Stimulated activated CD4-positive, alpha-beta T cell treated with anti-CD3 and anti-CD28 coated beads, Interleukin-2, amount 100 ng/mL, for 24 hours (primary cell): ENCODE measurements around the gene CTDSP2.
"Not testable (repeated sequence)": the region's sequence is repeated elsewhere in the genome, so short reads cannot be mapped to it uniquely, and the experiment has no call there.

Source experiments
- DNase-seq, 2 donors: peaks; one replicate each; pipeline ENCODE4 v3.0.0-alpha.2; 2020

The CTDSP2 gene

DNA sequence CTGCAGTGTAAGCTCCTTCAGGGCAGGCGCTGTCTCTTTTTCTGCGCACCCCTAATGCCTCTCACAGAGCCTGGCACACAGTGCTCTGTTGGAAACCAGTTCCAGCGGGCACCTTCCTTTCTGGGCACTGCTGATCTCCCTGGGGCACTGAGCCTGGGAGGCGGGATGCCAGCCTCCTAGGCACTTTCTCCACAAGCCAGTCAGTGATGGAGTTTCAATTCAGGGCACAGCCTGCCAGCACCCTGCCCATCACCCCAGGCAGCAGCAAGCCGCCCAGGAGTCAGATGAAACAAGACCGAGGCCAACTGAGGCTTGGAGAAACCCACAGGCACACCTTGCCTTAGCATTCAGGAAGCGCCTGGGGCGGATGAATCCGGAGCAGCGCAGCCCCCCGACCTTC lies 5.7 kb upstream of the CTDSP2 start:
- DNase-seq = no peak

DNA sequence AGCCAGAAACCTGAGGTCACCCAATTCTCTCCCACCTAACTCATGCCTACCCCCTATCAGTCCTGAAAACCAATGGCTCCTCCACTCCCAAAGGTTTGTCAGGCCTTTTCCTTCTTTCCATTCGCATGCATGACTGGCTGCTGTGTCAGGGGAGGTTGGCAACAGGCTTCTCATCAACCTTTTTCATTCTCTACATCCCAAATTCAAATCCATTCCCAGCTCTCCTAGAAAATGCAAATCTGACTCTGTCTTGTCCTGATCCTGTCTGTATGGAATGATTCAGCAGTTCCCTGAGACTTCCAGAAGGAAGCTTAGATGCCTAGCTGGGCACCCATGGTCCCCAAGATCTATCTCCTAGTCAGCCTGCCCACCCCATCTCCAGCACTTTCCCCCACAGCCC lies 5.0 kb upstream of the CTDSP2 start:
- DNase-seq = no peak

DNA sequence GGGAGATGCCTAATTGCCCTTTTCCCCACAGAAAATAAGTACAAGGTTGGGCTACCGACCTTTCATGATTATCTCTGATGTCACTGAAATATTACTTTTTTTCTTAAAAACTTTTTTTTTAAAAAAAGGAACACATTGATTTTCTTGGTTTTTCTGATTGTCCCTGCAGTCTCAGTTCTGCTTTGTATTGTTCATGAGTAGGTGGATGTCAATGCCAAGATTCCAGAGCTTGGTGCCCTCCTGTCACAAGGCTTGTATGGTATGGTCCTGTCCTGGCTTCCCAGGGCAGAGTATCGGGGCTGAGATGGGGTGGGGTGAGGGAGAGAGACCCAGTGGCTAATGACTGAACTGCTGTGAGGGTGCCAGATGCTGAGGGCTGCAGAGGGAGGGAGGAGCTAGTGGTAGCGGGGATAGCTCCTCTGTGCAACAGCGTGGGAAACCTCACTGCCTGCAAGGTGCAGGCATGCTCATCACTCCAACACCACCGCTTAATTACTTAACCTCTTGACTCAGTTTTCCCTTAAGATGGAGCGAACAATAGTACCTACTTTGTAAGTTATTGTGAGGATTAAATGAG lies 4.4 kb upstream of the CTDSP2 start:
- no peak for DNase-seq

DNA sequence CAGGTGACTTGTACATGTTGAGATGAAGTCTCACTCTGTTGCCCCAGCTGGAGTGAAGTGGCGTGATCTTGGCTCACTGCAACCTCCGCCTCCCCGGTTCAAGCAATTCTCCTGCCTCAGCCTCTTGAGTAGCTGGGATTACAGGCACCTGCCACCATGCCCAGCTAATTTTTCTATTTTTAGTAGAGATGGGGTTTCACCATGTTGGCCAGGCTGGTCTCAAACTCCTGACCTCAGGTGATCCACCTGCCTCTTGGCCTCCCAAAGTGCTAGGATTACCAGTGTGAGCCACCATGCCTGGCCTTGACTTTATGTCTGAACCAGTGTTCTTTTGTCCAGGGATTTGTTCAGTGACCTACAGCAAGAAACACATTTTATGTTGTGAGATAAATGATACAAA lies 2.9 kb upstream of the CTDSP2 start:
- DNase-seq = not testable (repeated sequence)

DNA sequence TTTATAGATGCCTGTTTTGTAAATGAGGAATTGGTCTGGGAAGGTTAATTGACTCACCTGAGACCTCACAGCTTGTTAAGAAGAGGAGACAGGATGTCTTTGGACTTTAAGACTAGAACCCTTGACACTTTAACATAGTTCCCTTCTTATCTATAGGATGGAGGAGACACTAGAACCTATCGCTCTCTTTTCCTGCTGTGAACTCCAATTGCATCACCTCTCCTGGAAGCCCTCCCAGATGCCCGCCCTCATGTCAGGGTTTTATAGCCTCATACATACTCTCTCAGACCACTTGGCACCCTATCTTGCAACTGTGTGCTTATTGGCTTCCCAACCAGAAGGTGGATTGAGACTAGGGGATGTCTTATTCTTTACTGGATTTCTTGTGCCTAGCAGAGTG lies 2.5 kb upstream of the CTDSP2 start:
- DNase-seq = no peak

DNA sequence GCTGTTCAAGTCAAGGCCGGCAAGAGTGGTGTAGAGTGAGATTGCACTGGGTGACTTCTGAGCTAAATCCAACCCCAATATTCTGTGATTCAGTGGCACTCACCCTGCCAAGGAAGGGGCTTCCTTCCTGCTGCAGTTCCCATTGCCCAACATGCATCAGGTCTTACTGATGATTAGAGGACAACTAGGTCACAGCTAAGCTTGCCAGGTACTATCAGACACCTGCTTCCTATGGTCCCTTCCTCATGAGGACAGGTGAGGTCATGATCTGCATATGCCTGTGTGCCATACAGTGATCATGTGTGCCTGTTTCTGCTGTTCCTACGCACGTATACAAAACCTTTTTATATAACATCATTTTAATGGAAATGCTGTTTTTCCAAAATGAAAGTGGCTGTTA lies 1.7 kb upstream of the CTDSP2 start:
- no peak for DNase-seq

DNA sequence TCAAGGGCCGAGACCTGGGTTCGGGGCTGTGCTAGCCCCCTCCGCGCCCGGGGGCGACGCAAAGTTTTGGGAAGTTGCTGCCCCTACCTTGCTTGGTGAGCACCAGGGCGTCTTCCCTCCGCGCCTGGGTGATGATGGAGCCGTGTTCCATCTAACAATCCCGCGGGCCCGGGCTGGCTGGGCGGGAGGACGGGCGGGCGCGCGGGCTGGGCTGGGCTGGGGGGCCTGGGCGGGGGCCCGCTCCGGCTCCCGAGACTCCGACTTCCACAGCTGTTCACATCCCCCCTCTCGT lies 298 bp downstream of the CTDSP2 start:
- no peak for DNase-seq

DNA sequence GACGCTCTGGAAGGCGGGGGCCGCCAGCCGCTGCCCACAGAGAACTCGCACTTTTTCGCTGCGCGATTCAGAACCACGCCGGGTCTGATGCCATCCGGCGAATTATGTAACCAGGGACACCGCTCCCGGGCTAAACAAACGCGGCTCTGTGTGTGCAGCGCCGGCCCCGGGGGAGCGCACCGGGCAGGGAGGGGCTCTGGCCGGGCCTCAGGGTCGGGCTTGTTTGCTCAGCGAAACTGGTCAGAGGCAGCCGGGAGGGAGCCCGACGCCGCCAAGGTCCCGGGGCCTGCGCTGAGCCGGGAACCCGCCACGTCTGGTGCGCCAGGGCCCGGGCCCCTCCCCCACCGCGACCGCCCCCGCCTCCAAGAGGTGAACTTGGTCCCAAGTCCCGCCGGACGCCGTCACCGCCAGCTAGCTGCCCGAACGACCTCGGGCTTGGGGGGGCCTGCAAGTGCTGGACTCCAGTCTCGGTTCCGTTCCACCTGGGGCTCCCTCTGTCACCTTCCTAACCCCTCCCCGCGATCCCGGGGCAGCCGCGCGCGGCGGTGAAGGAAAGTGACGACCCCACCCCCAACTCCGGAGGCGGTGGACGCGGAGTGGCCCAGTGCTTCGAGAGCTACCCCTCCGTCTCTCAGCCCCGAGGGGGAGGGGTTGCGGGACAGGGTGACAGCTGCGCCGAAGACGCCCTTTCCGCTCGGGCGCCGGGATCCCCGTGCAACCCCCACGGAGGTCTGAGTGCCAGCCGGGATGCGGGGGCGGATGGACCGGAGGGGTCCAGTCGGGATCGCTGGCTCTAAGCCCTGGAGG lies 848 bp downstream of the CTDSP2 start:
- peak; percentile 70 to 74 for DNase-seq

DNA sequence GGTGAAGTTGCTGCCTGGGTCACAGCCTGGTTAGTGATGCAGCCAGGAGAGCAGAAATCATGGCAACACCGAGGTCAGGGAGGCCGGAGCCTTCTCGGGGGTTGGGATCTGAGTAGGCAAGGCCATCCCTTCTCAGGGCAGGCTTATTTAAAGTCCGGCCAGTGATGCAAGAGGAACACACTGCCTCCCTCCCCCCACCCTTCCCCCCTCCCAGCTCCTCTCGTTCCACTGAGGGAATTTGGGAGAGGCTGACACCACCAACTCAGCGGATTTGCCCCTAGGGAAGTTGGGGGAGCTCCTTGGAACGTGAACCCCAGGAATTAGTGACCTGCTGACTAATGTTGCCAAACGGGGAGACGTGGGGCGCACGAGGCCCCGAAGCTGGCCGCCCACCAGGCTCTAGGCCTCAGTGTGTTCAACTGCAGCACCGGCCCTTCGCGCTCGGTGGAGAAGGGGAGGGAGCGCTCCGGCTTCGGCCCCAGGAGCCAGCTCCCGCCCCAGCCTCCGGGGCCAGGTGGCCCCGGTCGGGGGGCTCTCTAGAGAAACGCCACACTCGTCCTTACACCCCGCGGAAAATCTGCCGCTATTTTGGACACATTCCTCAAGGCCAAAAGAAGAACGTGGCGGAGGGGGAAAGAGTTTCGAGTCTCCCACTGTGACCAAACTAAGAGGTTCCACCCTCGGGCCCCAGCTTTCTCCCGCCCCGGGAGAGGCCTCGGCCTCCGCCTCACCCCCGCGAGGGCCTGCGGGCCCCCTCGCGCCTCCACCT lies 1.6 kb downstream of the CTDSP2 start:
- DNase-seq = peak; percentile 50

DNA sequence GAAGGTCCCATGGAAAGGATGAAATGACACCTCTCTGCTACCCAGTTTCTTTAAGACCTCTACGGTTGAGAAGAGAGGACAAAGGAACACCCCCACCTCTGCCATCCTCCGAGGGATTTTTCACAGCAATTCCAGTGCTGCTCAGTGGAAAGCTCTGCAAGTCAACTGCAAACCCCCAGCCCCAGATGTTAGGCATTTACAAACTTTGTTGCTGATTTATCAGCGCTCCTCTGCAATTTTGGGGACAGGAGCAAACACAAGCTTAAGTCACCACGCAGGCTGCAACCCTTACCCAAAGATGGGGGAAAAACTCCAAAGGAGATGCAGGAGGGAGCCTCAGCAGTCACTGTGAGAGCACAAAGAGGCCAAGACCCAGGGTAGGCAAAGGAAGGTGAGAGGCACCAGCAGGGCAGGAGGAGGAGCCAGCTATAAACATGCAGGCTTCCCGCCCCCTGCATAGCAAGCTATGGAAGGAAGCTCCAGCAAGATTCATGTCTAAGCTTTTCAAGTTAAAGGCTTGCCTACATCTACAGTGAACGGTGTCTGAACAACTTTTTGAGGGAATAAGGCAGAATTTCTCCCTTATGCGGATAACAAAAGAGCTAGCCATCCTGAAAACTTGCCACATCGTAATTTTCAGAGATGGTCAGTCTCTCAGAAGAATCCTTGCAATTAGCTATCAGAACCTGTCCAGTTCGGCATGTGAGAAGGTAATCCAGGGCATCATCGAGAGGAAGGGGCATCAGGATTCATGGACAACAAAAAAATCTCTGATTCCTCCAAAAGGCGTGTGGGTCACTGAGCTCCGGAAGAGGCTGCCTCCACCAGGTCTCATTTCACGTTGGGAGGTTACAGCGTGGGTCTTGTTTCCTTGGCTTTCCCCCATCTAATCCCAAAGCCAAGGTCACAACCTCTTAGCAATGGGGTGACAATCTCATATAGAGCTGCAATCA lies 3.9 kb downstream of the CTDSP2 start:
- peak; percentile 51 to 52 for DNase-seq

DNA sequence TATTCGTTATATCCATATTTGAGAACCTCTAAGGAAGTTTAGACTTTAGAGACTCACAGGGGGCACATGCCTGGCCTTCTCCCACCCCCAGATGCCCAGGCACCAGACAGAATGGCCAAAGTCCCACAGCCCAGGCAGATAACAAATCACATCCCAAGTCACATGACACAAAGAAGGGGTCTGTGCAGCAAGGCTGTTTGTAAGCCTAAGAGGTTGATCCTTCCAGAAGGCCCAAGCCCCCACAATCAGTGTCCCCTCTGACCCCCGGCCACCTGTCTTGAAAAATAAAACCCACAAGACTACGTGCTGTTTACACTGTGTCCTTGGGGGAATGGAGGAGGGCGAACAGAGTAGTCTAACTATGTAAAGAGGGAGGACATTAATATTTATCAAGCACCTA lies 5.1 kb downstream of the CTDSP2 start:
- no peak for DNase-seq

DNA sequence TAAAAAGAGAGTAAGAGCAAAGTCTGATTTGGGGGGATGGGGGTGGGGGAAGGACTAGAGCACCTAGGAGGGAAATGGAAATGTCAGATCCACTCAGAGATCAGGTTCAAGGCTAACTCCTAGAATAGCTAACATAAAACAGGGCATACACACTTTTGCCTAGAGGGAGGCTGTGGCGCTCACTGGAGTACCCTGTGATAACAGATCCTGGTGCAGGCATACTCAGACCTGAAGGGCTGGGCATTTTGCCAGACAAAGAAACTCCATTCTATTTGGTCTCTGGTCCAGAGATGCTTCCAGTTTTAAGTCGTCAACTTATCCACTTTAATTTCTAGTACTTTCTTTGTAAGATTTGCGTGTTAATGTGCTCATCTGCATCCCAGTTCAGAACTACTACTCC lies 5.8 kb downstream of the CTDSP2 start:
- no peak for DNase-seq

DNA sequence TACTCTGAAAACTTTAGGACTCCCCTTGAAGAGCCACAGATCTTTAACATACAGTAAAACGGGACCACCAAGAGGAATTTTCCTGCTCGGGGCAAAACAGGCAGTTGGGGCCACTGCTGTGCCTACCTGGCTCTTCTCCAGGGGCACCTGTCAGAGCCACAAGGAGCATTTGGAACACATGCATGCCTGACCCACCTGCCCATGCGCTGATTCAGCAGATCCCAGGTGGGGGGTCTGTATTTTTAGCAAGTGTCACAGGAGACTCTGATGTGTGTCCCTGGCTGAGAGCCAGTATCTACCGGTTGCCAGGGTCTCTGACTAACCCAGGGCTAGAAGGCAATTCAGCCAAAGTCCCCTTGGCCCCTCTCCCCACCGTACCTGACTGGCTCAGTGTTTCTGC lies 6.5 kb downstream of the CTDSP2 start:
- no peak for DNase-seq

DNA sequence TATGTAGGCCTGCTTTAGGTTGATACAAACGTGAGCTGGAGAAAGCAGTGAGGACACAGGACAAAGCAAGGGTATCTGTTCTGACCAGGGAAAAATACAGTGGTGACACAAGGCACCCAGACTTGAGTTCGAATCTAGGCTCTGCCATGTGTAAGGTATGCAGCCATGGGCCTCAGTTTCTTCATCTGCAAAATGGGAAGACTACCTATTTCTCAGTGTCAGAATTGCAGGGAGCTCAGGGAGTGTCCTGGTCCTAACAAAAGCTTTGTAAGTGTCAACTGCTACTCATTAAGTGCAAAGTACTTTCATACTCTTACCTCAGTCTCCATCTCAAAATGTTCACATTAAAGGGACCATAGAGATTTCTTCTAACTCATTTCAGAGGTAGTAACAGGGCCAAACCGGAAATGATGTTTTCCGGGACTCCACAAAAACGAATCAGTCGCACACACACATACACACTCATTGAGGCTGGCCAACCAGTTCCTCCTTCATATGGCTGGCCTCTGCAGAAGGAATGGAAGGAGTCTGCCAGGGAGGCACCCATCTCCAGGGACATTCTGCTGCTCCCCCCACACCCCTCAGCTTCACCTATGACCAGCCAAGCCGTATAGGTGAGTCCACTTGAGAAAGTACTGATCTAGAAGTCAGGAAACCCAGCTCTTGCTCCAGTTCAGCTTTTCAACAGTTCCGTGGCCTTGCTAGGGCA lies 7.8 kb downstream of the CTDSP2 start:
- peak; percentile 37 to 39 for DNase-seq

DNA sequence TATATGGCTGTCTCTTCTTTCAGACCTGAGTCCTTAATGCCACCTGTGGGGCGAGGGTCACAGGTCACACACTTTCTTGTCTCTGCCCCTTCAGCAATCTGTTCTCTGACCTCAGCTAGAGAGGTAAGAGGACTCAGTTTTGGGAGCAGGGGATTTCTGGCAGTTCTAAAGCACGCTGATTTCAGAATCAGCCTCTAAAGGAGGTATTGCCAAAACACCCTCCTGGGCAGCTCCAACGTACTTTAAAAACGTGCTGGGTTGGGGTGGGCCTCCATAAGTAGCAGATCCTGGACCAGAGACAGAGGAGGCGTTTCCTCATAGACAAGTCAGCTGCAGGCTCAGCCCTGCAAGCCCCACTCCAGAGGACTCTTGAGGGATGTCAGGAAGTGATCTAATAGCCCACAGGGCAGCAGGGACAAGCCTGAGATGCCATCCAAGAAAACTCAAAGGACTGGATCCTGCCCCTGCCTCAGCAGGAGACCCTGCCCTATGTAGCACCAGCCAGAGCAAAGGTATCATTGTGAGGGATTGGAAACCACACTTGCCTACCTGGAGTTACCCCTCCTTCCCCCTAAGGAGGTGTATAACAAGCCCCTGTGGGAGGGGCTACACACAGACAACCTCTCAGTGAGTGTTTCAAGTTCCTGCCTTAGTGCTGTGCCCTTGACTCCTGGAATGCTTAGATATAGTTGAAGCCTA lies 8.5 kb downstream of the CTDSP2 start:
- no peak for DNase-seq

DNA sequence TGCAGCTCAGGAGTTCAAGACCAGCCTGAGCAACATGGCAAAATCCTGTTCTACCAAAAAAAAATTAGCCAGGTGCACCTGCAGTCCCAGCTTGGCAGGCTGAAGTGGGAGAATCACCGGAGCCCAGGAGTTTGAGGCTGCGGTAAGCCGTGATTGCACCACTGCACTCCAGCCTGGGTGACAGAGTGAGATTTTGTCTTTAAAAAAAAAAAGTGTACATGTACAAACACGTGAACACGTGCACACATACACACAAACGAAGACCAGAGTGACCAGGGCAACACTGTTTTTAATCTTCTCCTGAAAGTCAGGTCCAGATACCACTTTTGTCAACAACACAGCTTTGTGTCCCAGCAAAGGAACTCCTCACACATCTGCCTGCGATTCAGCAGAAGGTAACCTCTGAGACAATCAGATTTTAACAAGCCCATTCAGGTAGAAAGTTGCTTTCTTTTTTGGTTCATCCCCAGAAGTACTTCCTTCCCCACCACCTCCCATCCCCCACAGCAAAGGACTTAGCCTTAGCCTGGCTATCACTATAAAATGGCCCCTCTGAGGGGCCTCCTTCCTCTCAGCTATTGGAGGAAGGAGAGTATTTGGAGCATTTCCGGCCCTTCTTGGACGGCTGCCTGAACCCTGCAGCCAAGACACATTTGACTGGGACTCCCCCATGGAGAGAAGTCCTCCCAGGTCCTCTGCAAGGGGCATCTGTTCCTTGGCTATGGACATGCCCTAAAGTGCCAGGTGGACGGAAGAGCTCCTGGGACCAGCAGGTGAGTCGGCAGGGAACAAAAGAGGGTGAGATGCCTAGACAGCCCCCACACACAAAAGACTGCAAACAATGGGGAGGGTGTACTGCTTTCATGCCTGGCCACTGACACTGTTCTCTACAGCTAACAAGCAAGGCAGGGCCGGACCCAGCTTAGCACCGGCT lies 9.8 kb downstream of the CTDSP2 start:
- DNase-seq = peak; percentile 33 to 37

DNA sequence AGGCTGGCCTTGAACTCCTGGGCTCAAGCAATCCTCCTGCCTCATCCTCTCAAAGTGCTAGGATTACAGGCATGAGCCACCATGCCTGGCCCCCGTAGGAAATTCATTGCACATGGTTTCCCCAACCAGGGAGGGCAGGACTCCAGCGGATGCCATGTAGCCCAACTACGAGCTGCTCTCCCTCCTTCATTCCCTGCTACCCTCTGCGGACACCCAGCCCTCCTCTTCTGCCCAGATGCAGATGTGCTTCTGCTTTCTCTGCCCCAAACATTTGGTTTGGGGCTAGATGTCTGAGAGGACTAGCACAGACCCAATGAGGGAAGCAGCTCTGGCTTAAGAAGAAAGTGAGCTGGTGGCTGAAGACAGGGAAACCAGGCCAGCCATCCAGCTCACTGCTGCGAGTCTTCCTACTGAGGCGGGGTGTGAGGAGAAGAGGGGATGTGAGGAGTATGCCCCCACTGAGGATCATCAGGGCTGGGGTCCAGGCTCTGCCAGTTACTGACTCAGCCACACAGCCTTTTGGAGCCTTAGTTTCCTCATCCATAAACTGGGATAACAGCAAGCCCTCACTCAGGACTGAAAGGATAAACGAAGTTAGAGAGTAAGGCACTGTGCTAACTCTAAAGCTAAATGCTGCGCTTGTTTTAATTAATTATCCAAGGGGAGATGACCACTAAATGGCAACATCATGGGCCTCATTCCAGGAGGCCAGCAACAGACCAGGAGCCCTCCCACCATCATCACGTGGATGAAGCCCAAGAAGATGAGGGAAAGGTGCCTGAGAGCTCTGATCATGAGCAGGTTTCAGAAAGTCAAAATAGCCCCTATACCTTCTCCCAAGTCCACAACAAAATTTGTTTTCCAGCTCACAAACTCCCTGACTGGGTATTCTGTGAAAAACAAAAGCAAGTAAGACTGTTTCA lies 10.9 kb downstream of the CTDSP2 start:
- no peak for DNase-seq

DNA sequence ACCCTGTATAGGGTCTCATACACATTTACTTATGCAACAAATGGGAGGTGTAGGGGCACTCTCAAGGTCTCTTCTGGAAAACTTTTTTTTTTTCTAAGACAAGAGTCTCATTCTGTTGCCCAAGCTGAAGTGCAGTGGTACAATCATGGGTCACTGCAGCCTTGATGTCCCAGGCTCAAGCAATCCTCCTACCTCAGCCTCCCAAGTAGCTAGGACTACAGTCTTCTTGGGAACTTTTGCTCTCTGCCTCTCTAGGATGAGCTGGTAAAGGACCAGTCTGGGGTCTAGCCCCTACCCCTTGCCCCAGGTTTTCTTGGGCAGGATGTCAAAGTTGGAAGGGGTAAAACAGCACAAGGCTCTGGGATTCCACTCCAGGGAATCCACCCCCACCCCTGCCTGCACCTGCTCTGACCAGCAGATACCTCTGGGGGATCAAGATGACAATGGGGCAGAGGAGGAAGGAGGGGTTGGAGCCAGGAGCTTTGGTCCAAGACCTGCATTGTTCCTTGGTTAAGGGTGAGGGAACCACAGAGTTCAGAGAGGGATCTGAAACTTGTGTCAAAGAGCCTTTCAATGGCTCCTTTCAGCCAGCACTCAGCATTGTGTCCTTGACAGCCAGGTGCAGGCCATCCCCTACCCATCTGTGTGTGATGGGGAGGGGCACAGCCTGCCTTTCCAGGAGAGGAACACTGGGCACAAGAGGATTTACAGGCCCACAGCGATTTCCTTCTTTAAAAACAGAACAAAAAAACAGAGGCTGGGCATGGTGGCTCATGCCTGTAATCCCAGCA lies 12.2 kb downstream of the CTDSP2 start:
- no peak for DNase-seq

DNA sequence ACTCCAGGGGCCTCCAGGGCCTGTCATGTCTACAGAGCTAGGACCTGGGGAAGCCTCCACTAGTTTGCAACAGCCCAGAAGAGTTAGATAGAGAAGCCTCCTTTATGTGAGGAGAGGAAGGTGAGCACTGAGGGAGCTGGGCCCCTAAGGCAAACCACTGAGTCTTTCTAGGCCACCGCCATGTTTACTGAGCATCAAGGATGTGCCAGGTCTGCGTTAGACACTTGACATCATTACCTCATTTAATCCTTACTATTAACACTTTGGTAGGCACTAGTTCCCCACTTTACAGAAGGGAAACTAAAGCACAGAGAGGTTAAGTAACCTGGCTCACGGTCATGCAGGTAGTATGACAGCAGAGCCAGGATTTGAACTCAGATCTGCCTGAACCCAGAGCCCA lies 12.9 kb downstream of the CTDSP2 start:
- no peak for DNase-seq
